SHP77 (cell line): ENCODE measurements around the gene USP10.
"Not testable (repeated sequence)": the region's sequence is repeated elsewhere in the genome, so short reads cannot be mapped to it uniquely, and the experiment has no call there.

Experiments used
- DNase-seq, 2 experiments: peaks; one replicate each; lab custom pipeline; 2025; lab: John Stamatoyannopoulos, UW

The USP10 gene

GRCh38 chr16:84726669-84727467, 27.1 kb downstream of the USP10 start:
- DNase-seq = no peak

GRCh38 chr16:84728853-84729424, 29.1 kb downstream of the USP10 start:
- no peak for DNase-seq

GRCh38 chr16:84729716-84730320, 30.0 kb downstream of the USP10 start:
- no peak for DNase-seq

- DNase-seq = peak; percentile 58 to 82
Observed at GRCh38 chr16:84730406-84731106, 30.8 kb downstream of the USP10 start.

GRCh38 chr16:84732332-84732673, 32.5 kb downstream of the USP10 start:
- not testable (repeated sequence) for DNase-seq

- peak; percentile 33 to 60 for DNase-seq
Observed at GRCh38 chr16:84732674-84733352, 33.0 kb downstream of the USP10 start.

- DNase-seq = peak; percentile 59 to 80
Observed at GRCh38 chr16:84735849-84736586, 36.2 kb downstream of the USP10 start.

GRCh38 chr16:84737192-84738011, 37.6 kb downstream of the USP10 start:
- peak; percentile 74 to 83 for DNase-seq

GRCh38 chr16:84738255-84739038, 38.6 kb downstream of the USP10 start:
- DNase-seq = peak; percentile 85 to 87

- DNase-seq = no peak
Observed at GRCh38 chr16:84739349-84740124, 39.7 kb downstream of the USP10 start.

- peak; percentile 21 to 32 for DNase-seq
Observed at GRCh38 chr16:84740596-84741116, 40.9 kb downstream of the USP10 start.

GRCh38 chr16:84741340-84741830, 41.6 kb downstream of the USP10 start:
- no peak for DNase-seq

- DNase-seq = no peak
Observed at GRCh38 chr16:84742641-84743092, 42.9 kb downstream of the USP10 start.

GRCh38 chr16:84746231-84746630, 46.4 kb downstream of the USP10 start:
- DNase-seq = no peak

GRCh38 chr16:84746875-84747274, 47.1 kb downstream of the USP10 start:
- no peak for DNase-seq

GRCh38 chr16:84748247-84748646, 48.4 kb downstream of the USP10 start:
- not testable (repeated sequence) for DNase-seq

GRCh38 chr16:84749072-84749471, 49.3 kb downstream of the USP10 start:
- DNase-seq = no peak

- DNase-seq = no peak
Observed at GRCh38 chr16:84749815-84750214, 50.0 kb downstream of the USP10 start.
